ENCODE data around the gene DPY19L1. TPM values are rescaled to one million over a fixed set of nuclear protein-coding genes. Genes with fewer than 3 reads are reported as not detected.
"Not testable (repeated sequence)": the region's sequence is repeated elsewhere in the genome, so short reads cannot be mapped to it uniquely, and the experiment has no call there.

Gene DPY19L1
- total RNA-seq, 1 experiment from 2014 or later = 14.3 TPM

DNA sequence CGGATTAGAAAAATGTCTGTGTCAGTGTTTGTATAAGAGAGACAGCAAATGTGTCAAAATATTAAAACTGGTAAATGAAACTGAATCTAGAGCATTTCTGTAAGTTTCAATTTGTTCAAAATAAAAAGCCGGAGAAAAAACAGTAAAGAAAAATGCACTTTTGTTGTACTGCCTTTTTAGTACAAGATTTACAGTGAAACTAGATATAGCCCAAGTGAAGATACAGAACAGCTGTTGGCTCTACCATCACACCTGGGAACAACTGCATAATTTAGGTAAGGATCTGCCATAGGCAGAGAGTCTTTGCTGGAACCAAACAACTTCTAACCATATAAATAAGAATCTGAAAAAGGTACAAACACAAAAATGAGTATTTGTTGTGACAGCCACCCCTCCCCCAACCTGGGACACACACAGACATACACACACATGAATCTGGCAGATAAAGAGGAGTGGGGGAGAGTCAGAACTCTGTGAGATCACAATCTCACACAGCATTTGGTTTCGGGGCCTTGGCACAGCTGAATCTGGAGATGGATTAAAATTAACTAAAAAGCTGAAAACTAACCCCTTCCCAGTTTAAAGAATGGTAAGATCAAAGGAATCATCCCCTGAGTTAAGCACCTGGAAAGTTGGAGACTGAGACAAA is 54.8 kb downstream of the DPY19L1 start:
- DNase-seq = no peak
- no peak overlapping the region for H3K23ac ChIP-seq (ENCODE audit: insufficient read length, low read depth, low read length)
- no peaks in the 10 kb centered on the region; a peak in 1 of 5 replicates for H3K9me3 Mint-ChIP-seq
- H2AFZ ChIP-seq (ENCODE audit: low read length) = no peak overlapping the region
- H3K79me1 ChIP-seq (ENCODE audit: insufficient read depth, low read depth, low read length, poor library complexity, severe bottlenecking) = no peaks in the 10 kb centered on the region
- TF ChIP-seq, protein P1, sequence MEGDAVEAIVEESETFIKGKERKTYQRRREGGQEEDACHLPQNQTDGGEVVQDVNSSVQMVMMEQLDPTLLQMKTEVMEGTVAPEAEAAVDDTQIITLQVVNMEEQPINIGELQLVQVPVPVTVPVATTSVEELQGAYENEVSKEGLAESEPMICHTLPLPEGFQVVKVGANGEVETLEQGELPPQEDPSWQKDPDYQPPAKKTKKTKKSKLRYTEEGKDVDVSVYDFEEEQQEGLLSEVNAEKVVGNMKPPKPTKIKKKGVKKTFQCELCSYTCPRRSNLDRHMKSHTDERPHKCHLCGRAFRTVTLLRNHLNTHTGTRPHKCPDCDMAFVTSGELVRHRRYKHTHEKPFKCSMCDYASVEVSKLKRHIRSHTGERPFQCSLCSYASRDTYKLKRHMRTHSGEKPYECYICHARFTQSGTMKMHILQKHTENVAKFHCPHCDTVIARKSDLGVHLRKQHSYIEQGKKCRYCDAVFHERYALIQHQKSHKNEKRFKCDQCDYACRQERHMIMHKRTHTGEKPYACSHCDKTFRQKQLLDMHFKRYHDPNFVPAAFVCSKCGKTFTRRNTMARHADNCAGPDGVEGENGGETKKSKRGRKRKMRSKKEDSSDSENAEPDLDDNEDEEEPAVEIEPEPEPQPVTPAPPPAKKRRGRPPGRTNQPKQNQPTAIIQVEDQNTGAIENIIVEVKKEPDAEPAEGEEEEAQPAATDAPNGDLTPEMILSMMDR (conservative IDR thresholded peaks at IDR 0.05) = no peak
- no peaks in the 10 kb centered on the region for H3K23me2 ChIP-seq (ENCODE audit: insufficient read length, low read depth, low read length, poor library complexity, severe bottlenecking)
- H4K20me1 ChIP-seq (ENCODE audit: control insufficient read depth, insufficient read depth, insufficient read length) = no peaks in the 10 kb centered on the region
- H3K4ac ChIP-seq (ENCODE audit: low read depth, low read length) = no peak overlapping the region
- H3K14ac ChIP-seq (ENCODE audit: insufficient read depth, low read length) = no peak overlapping the region
- H2BK12ac ChIP-seq (ENCODE audit: insufficient read length, low read depth, low read length) = no peak overlapping the region
- H3K27me3 ChIP-seq (ENCODE audit: insufficient read depth, low read length) = no peaks in the 10 kb centered on the region
- no peak overlapping the region for H3K4me3 Mint-ChIP-seq
- no peaks in the 10 kb centered on the region for H3K4me1 ChIP-seq (ENCODE audit: insufficient read depth, low read length)
- no peak overlapping the region for H2AK5ac ChIP-seq (ENCODE audit: insufficient read length, low read length)
- no peak overlapping the region for H2BK20ac ChIP-seq (ENCODE audit: low read depth, low read length, poor library complexity, severe bottlenecking)
- no peak overlapping the region for H4K5ac ChIP-seq (ENCODE audit: insufficient read length, low read depth, low read length)
- no peak overlapping the region for H3K4me2 ChIP-seq (ENCODE audit: insufficient read depth, insufficient read length, low read length)
- H3K9ac ChIP-seq (ENCODE audit: extremely low read depth, insufficient read length, low read length) = no peak overlapping the region
- no peak overlapping the region for H3K18ac ChIP-seq (ENCODE audit: insufficient read length, low read depth, low read length)
- H3K79me2 ChIP-seq (ENCODE audit: insufficient read depth, low read length) = no peaks in the 10 kb centered on the region
- WGBS (ENCODE audit: extremely low coverage, insufficient read length, low lambda C conversion rate) = no CpG with 5 or more reads among the region's 3 CpGs
- H4K8ac ChIP-seq (replicated peaks; ENCODE audit: insufficient read length, low read depth, low read length) = no peak overlapping the region
- H3K36me3 Mint-ChIP-seq (ENCODE audit: insufficient read depth in 1 of 3, low read depth in 3 of 3) = no peaks in the 10 kb centered on the region
- H3T11ph ChIP-seq (ENCODE audit: low read length) = no peak overlapping the region
- no peak overlapping the region for H2BK120ac ChIP-seq (ENCODE audit: low read depth, low read length, poor library complexity, severe bottlenecking)
- H3K27ac ChIP-seq (ENCODE audit: insufficient read length, low read depth, low read length) = no peak overlapping the region
- H3K27me3 Mint-ChIP-seq (ENCODE audit: low read depth) = no peaks in the 10 kb centered on the region
- H3K9me3 ChIP-seq (ENCODE audit: control insufficient read depth, low read depth, low read length) = no peaks in the 10 kb centered on the region
- peaks cover 10 to 12% of the 10 kb centered on the region in 2 experiments for H3K4me1 Mint-ChIP-seq
- H3K56ac ChIP-seq (ENCODE audit: insufficient read length, low read depth, low read length) = no peak overlapping the region
- no peak overlapping the region for H4K91ac ChIP-seq (ENCODE audit: insufficient read length, low read depth, low read length)
- H2BK5ac ChIP-seq (ENCODE audit: insufficient read length, low read length) = no peak overlapping the region
- H2BK15ac ChIP-seq (ENCODE audit: low read depth, low read length) = no peak overlapping the region
- peak overlapping the region in 2 of 3 experiments; percentile 9 to 78; a peak in 4 of 7 replicates for H3K27ac Mint-ChIP-seq

DNA sequence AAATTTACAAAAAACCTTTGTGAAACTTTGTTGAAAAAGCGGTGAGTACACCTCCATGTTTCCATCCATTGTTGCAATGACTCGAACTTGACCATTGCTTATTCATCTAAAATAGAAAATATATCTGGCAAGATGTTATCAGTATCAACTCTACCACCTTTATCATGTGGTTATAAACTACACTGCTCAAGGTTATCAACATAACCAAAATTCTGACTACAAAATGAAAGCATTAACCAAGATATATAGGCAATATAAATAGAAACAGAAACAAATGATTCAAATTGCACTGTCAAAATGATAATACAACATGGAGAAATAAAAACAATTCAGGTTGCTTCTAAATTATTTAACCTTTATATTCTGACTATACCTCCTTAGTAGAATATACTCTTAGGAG is 58.2 kb downstream of the DPY19L1 start:
- not testable (repeated sequence) for H2BK120ac ChIP-seq (ENCODE audit: low read depth, low read length, poor library complexity, severe bottlenecking); H3K27ac Mint-ChIP-seq; H3K9me3 ChIP-seq (ENCODE audit: control insufficient read depth, low read depth, low read length); H3K27me3 Mint-ChIP-seq (ENCODE audit: low read depth); H3K4ac ChIP-seq (ENCODE audit: low read depth, low read length); DNase-seq; H4K91ac ChIP-seq (ENCODE audit: insufficient read length, low read depth, low read length); H3K18ac ChIP-seq (ENCODE audit: insufficient read length, low read depth, low read length); H4K20me1 ChIP-seq (ENCODE audit: control insufficient read depth, insufficient read depth, insufficient read length); H3T11ph ChIP-seq (ENCODE audit: low read length); H2BK5ac ChIP-seq (ENCODE audit: insufficient read length, low read length); H4K5ac ChIP-seq (ENCODE audit: insufficient read length, low read depth, low read length); H3K4me3 Mint-ChIP-seq; H2BK20ac ChIP-seq (ENCODE audit: low read depth, low read length, poor library complexity, severe bottlenecking); H3K79me2 ChIP-seq (ENCODE audit: insufficient read depth, low read length); H3K4me1 ChIP-seq (ENCODE audit: insufficient read depth, low read length); H2AFZ ChIP-seq (ENCODE audit: low read length); H3K36me3 Mint-ChIP-seq (ENCODE audit: insufficient read depth in 1 of 3, low read depth in 3 of 3); H3K23me2 ChIP-seq (ENCODE audit: insufficient read length, low read depth, low read length, poor library complexity, severe bottlenecking); H3K27ac ChIP-seq (ENCODE audit: insufficient read length, low read depth, low read length); H3K79me1 ChIP-seq (ENCODE audit: insufficient read depth, low read depth, low read length, poor library complexity, severe bottlenecking); H3K4me2 ChIP-seq (ENCODE audit: insufficient read depth, insufficient read length, low read length); H3K56ac ChIP-seq (ENCODE audit: insufficient read length, low read depth, low read length); H4K8ac ChIP-seq (replicated peaks; ENCODE audit: insufficient read length, low read depth, low read length); H3K14ac ChIP-seq (ENCODE audit: insufficient read depth, low read length); H2AK5ac ChIP-seq (ENCODE audit: insufficient read length, low read length); H3K27me3 ChIP-seq (ENCODE audit: insufficient read depth, low read length); H2BK12ac ChIP-seq (ENCODE audit: insufficient read length, low read depth, low read length); H3K9me3 Mint-ChIP-seq; H3K9ac ChIP-seq (ENCODE audit: extremely low read depth, insufficient read length, low read length); H3K23ac ChIP-seq (ENCODE audit: insufficient read length, low read depth, low read length); H2BK15ac ChIP-seq (ENCODE audit: low read depth, low read length)
- no CpG with 5 or more reads among the region's 2 CpGs for WGBS (ENCODE audit: extremely low coverage, insufficient read length, low lambda C conversion rate)
- peaks cover 10 to 12% of the 10 kb centered on the region in 2 experiments for H3K4me1 Mint-ChIP-seq

All from H9 (cell line).